K562 (cell line): ENCODE measurements around the gene BDH1. TPM values are rescaled to one million over a fixed set of nuclear protein-coding genes. Genes with fewer than 3 reads are reported as not detected.

Experiments used
- ATAC-seq: fragments of 200-7000 bp; cut with Tn5 transposase; 3 replicates; pipeline ENCODE4 v1.9.1; 2020; ENCODE audit warnings: moderate library complexity
- BruUV-seq: library from RNA; stranded (reverse); fragments of 400-500 nt; replicated peaks from 2 replicates; lab custom pipeline; 2021; lab: Mats Ljungman, UMichigan
- CTCF ChIA-PET: fragments of 300-600 bp; formaldehyde crosslinking; extraction: SDS; loops from one replicate; lab custom pipeline; 2021; ENCODE audit warnings: low intra/inter-chr PET ratio; lab: Yijun Ruan, JAX
- POLR2A ChIA-PET: fragments of 300-600, 350-650 bp; sonication (Branson Sonifier 250); formaldehyde crosslinking; extraction: SDS; loops from one replicate; lab custom pipeline; 2021; ENCODE audit warnings: antibody characterized with exemption, inconsistent platforms; lab: Yijun Ruan, JAX
- DNase-seq, 4 experiments: peaks; one replicate each; pipeline versions ENCODE4 v3.0.0 to v3.0.0-alpha.2; 2011 to 2018; ENCODE audit warnings: low spot score in 3 of 4, mixed read lengths in 3 of 4; ENCODE audit errors: extremely low read depth in 1 of 4
- FAIRE-seq: peaks from 2 replicates; lab custom pipeline; 2011; peaks lifted over from hg19 to GRCh38; lab: Jason Lieb, UNC
- H2AFZ ChIP-seq: 2 replicates; pipeline ENCODE4 v1.6.0; 2011; ENCODE audit warnings: low read depth, low read length, control low read depth, inconsistent platforms
- H3K27ac ChIP-seq: fragments of 200-600 bp; 3 replicates; pipeline ENCODE4 v1.8.0; 2011; ENCODE audit warnings: low read depth, mild to moderate bottlenecking, control low read depth, inconsistent platforms, low read length, moderate library complexity, mixed read lengths; ENCODE audit errors: extremely low read depth
- H3K27me3 ChIP-seq, 2 experiments: fragments of 300-600 bp in 1 of 2; 2 replicates in 1 of 2; 3 replicates in 1 of 2; pipeline versions ENCODE4 v1.6.0 to v1.8.0; 2011; ENCODE audit warnings: inconsistent platforms in 2 of 2, low read length in 2 of 2, mild to moderate bottlenecking in 1 of 2, mixed read lengths in 1 of 2, moderate library complexity in 1 of 2; ENCODE audit not compliant: control insufficient read depth in 2 of 2, insufficient read depth in 2 of 2
- H3K36me3 ChIP-seq: fragments of 300-600 bp; 3 replicates; pipeline ENCODE4 v1.8.0; 2011; ENCODE audit warnings: mild to moderate bottlenecking, low read length, inconsistent platforms; ENCODE audit not compliant: control insufficient read depth, insufficient read depth
- H3K4me1 ChIP-seq, 2 experiments: fragments of 200-600 bp in 1 of 2; replicated peaks in 1 of 2; 2 replicates in 1 of 2; 3 replicates in 1 of 2; pipeline versions ENCODE4 v1.5.1 to v1.8.0; 2011; ENCODE audit warnings: inconsistent platforms in 2 of 2, low read length in 2 of 2, mild to moderate bottlenecking in 1 of 2, mixed read lengths in 1 of 2, moderate library complexity in 1 of 2; ENCODE audit not compliant: control insufficient read depth in 2 of 2, insufficient read depth in 2 of 2
- H3K4me2 ChIP-seq: 2 replicates; pipeline ENCODE4 v1.6.1; 2011; ENCODE audit warnings: low read length, control low read depth, inconsistent platforms, mixed read lengths; ENCODE audit not compliant: insufficient read depth
- H3K4me3 ChIP-seq: fragments of 200-600 bp; sonication (generic), shearing (Covaris generic); 2 replicates; pipeline ENCODE4 v1.5.1; 2016; ENCODE audit warnings: control low read depth, inconsistent platforms
- H3K79me2 ChIP-seq: fragments of 200-600 bp; 3 replicates; pipeline ENCODE4 v1.8.0; 2011; ENCODE audit warnings: low read length, inconsistent platforms; ENCODE audit not compliant: control insufficient read depth, insufficient read depth
- H3K9ac ChIP-seq, 2 experiments: 2 replicates each; pipeline versions ENCODE4 v1.6.0 to v1.6.1; 2011; ENCODE audit warnings: low read depth in 2 of 2, low read length in 2 of 2, control low read depth in 1 of 2, inconsistent platforms in 1 of 2, mild to moderate bottlenecking in 1 of 2, mixed read lengths in 1 of 2; ENCODE audit not compliant: insufficient read depth in 1 of 2
- H3K9me1 ChIP-seq: one replicate; pipeline ENCODE4 v1.6.0; 2011; ENCODE audit warnings: inconsistent platforms, mild to moderate bottlenecking, low read length, moderate library complexity; ENCODE audit not compliant: control insufficient read depth, insufficient read depth
- H3K9me3 ChIP-seq: replicated peaks from 2 replicates; pipeline ENCODE4 v1.5.1; 2011; ENCODE audit warnings: low read depth, low read length, inconsistent platforms; ENCODE audit not compliant: control insufficient read depth, insufficient read depth
- H4K20me1 ChIP-seq: replicated peaks from 2 replicates; pipeline ENCODE4 v1.6.1; 2011; ENCODE audit warnings: low read length, inconsistent platforms, mixed read lengths; ENCODE audit not compliant: control insufficient read depth, insufficient read depth
- KAT8 ChIP-seq: fragments of 450-650 bp; IDR thresholded peaks from 2 replicates; pipeline ENCODE4 v1.6.1; 2016; ENCODE audit warnings: low read depth, mild to moderate bottlenecking
- MLLT1 ChIP-seq, 2 experiments: fragments of 450-650 bp; IDR thresholded peaks; 2 replicates each; pipeline ENCODE4 v1.6.1; 2016
- ZNF75A ChIP-seq: fragments of 450-650 bp; formaldehyde crosslinking; IDR thresholded peaks from 2 replicates; pipeline ENCODE4 v1.4.0; 2020; ENCODE audit warnings: mild to moderate bottlenecking
- WGBS: fragments of 100-300 bp; shearing (Covaris generic); methylation state at CpG from one replicate; pipeline ENCODE4 v1.1.6; 2016; ENCODE audit warnings: low coverage, mixed read lengths; ENCODE audit not compliant: insufficient coverage; ENCODE audit errors: missing lambda C conversion rate; 5-methylcytosine and 5-hydroxymethylcytosine counted together
- in situ Hi-C: fragments of 300-500 bp; cut with MboI; formaldehyde crosslinking; loops from 4 replicates; pipeline ENCODE4 v1.15.0; 2018; ENCODE audit warnings: inconsistent platforms, mixed read lengths
- intact Hi-C: fragments of 100-400 bp; cut with micrococcal nuclease; formaldehyde crosslinking; loops from 2 replicates; pipeline ENCODE4 v1.14.2; 2022
- polyA plus RNA-seq, 8 experiments: library from polyadenylated mRNA; depleted of rRNA in 4 of 8; stranded (reverse) in 5 of 8; unstranded in 3 of 8; fragments of >200 nt; fragmentation: Nextera tagmentation in 2 of 8; fragmentation: Illumina TruSeq in 1 of 8; extraction: Ambion mirVana in 2 of 8; extraction: Trizol in 1 of 8; gene quantifications; 2 replicates each; pipeline versions ENCODE4 v1.2.1 to v1.2.3, GENCODE V29; 2011 to 2014; ENCODE audit warnings: inconsistent platforms in 1 of 8, missing spikeins in 1 of 8
- total RNA-seq, 7 experiments: library from RNA; depleted of rRNA in 6 of 7; stranded (reverse); fragments of >200 nt in 6 of 7; fragmentation: Illumina TruSeq in 2 of 7; extraction: Trizol in 2 of 7; gene quantifications; 2 replicates each; pipeline versions ENCODE4 v1.2.1 to v1.2.3, GENCODE V29; 2011 to 2021; ENCODE audit warnings: low replicate concordance in 1 of 7

BDH1 gene
- total and polyA plus RNA-seq, 9 of the 15 experiments (the other 6 are each of a cell fraction or from before 2014, with no cell fraction given), result 0.07 to 0.89 (median 0.12) TPM; not detected in 3

GRCh38 chr3:197495999-197496745 lies 59.6 kb downstream of the BDH1 start:
- Histone ChIP-seq H3K9ac (0 out of 4 replicates have a peak overlapping the region, but pooled peaks of 1 of the 2 experiments have one; percentile 17), H3K27me3 (peaks cover 10 to 61% of the 10 kb centered on the region in 2 experiments; a peak in 4 of 5 replicates), H3K79me2 (no peaks in the 10 kb centered on the region), H4K20me1 (no peaks in the 10 kb centered on the region), H3K4me1 (peaks cover 6 to 10% of the 10 kb centered on the region in 2 experiments; a peak in 4 of 5 replicates), H2AFZ (no peak overlapping the region), H3K4me2 (no peak overlapping the region), H3K27ac (no peak overlapping the region), H3K9me3 (no peaks in the 10 kb centered on the region), H3K36me3 (no peaks in the 10 kb centered on the region), H3K4me3 (no peak overlapping the region), H3K9me1 (no peaks in the 10 kb centered on the region)
- ChIA-PET POLR2A (interaction anchor here (0.6 kb wide), 1 partner anchor 29 kb away, joined by 3 read pairs; no protein-coding TSS in a partner anchor), CTCF (no interaction called here)
- no peak for ATAC-seq
- FAIRE-seq, result no peak
- no TSS peak for BruUV-seq
- no peak for DNase-seq
- TF ChIP-seq MLLT1 (IDR thresholded peaks at IDR 0.05) (no peak), ZNF75A (CRISPR knock-in tag) (no peak), KAT8 (no peak)
- intact Hi-C loops (no loop called here), in situ Hi-C loops (no loop called here)
- whole genome bisulfite sequencing, result 33% methylated on average over 9 of the region's 9 CpGs
